ENCODE measurements around the gene LTBP4. TPM values are rescaled to one million over a fixed set of nuclear protein-coding genes. Genes with fewer than 3 reads are reported as not detected.

The LTBP4 gene
- total and polyA plus RNA-seq, 2 donors (not counting 3 experiments of a cell fraction or from before 2014, with no cell fraction given), result 25.9 to 38.0 TPM

DNA sequence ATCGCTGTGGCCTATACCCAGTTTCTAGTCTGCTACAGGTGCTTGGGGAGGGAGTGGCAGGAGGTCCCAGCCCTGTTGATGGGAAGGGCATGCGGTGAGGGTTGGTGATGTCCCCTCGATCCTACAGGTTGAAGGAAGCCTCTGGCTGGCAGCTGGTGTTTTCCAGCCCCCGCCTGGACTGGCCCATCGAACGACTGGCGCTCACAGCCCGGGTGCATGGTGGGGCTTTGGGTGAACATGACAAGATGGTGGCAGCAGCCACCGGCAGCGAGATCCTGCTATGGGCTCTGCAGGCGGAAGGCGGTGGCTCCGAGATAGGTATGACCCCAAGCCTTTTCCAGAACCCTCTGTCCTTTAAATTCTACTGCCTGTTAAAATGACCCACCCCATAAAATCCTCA, 20.6 kb upstream of the LTBP4 start:
- BruUV-seq (replicated peaks), result no TSS peak
- dilution Hi-C loops (cut with MboI; ENCODE audit: extremely low pct_ligation_motif_present, low sequenced_read_pairs), result no loop called here

More for the DNA sequence above, 20.6 kb upstream of the LTBP4 start:
- intact Hi-C loops (cut with micrococcal nuclease), result no loop called here
- Histone ChIP-seq H3K79me2 (ENCODE audit: control insufficient read depth, insufficient read depth, low read length) (peaks cover 2% of the 10 kb centered on the region), H3K27ac (ENCODE audit: insufficient read depth, low read depth, low read length) (no peak overlapping the region), H3K4me2 (ENCODE audit: insufficient read depth, low read length) (no peak overlapping the region), H3K4me1 (ENCODE audit: control insufficient read depth, extremely low read depth, insufficient read depth, low read length) (peaks cover 16% of the 10 kb centered on the region), H3K9me1 (replicated peaks; ENCODE audit: control insufficient read depth, extremely low read depth, insufficient read depth, low read length) (no peaks in the 10 kb centered on the region), H3K4me3 (replicated peaks in 1 of 3; ENCODE audit: insufficient read depth in 1 of 3, low read depth in 1 of 3, low read length in 3 of 3) (no peak overlapping the region), H3K9me3 (replicated peaks; ENCODE audit: control insufficient read depth, insufficient read depth, low read length) (no peaks in the 10 kb centered on the region), H3K9ac (replicated peaks; ENCODE audit: extremely low read depth, insufficient read depth, low read length) (no peak overlapping the region), H3K36me3 (ENCODE audit: control insufficient read depth in 2 of 2, extremely low read depth in 1 of 2, insufficient read depth in 2 of 2, low read length in 2 of 2) (peaks cover 6 to 13% of the 10 kb centered on the region in 2 experiments), H3K27me3 (ENCODE audit: control insufficient read depth in 2 of 2, insufficient read depth in 2 of 2, low read length in 2 of 2) (no peaks in the 10 kb centered on the region), H2AFZ (ENCODE audit: low read depth, low read length) (no peak overlapping the region), H4K20me1 (replicated peaks; ENCODE audit: control insufficient read depth, extremely low read depth, insufficient read depth, low read length) (no peaks in the 10 kb centered on the region)
- ChIA-PET POLR2A (no interaction called here), CTCF (no interaction called here)
- FAIRE-seq, result no peak
- DNase-seq (ENCODE audit: low read depth, low spot score), result no peak
- TF ChIP-seq FOS (IDR thresholded peaks at IDR 0.05; ENCODE audit: borderline replicate concordance, insufficient read depth, low read length) (no peak), EZH2 (IDR thresholded peaks at IDR 0.05; ENCODE audit: borderline replicate concordance, low read depth, low read length, severe bottlenecking) (no peak), MYC (IDR thresholded peaks at IDR 0.05; ENCODE audit: low read depth, low read length) (no peak), POLR2A (IDR thresholded peaks at IDR 0.05; ENCODE audit: low read depth, low read length) (no peak), POLR2AphosphoS5 (IDR thresholded peaks at IDR 0.05; ENCODE audit: insufficient read depth, low read depth, low read length) (no peak), JUN (IDR thresholded peaks at IDR 0.05; ENCODE audit: borderline replicate concordance, insufficient read depth, insufficient read length, low read depth) (no peak), GATA2 (IDR thresholded peaks at IDR 0.05; ENCODE audit: insufficient read depth, insufficient read length, low read depth, low read length) (no peak)
- TF ChIP-seq, protein P1, sequence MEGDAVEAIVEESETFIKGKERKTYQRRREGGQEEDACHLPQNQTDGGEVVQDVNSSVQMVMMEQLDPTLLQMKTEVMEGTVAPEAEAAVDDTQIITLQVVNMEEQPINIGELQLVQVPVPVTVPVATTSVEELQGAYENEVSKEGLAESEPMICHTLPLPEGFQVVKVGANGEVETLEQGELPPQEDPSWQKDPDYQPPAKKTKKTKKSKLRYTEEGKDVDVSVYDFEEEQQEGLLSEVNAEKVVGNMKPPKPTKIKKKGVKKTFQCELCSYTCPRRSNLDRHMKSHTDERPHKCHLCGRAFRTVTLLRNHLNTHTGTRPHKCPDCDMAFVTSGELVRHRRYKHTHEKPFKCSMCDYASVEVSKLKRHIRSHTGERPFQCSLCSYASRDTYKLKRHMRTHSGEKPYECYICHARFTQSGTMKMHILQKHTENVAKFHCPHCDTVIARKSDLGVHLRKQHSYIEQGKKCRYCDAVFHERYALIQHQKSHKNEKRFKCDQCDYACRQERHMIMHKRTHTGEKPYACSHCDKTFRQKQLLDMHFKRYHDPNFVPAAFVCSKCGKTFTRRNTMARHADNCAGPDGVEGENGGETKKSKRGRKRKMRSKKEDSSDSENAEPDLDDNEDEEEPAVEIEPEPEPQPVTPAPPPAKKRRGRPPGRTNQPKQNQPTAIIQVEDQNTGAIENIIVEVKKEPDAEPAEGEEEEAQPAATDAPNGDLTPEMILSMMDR (IDR thresholded peaks at IDR 0.05; ENCODE audit: extremely low read depth in 1 of 2, insufficient read depth in 1 of 2, low read depth in 1 of 2, low read length in 2 of 2), result no peak
- TF ChIP-seq, protein P2, sequence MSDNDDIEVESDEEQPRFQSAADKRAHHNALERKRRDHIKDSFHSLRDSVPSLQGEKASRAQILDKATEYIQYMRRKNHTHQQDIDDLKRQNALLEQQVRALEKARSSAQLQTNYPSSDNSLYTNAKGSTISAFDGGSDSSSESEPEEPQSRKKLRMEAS (IDR thresholded peaks at IDR 0.05; ENCODE audit: insufficient read depth, insufficient read length), result no peak

Measured in endothelial cell of umbilical vein (primary cell).